Left lung (tissue), 10 donors: Measurements from ENCODE around the gene TGFBI. TPM values are rescaled to one million over a fixed set of nuclear protein-coding genes. Genes with fewer than 3 reads are reported as not detected.

Source experiments
- ATAC-seq: fragments of 200-7000 bp; cut with Tn5 transposase; one replicate; pipeline ENCODE4 v1.9.1; 2020; ENCODE audit warnings: moderate library complexity
- DNase-seq, 4 donors: peaks; one replicate each; pipeline ENCODE4 v3.0.0-alpha.2; 2013 to 2020
- H3K27ac ChIP-seq, 2 donors: fragments of 200-600 bp; sonication (generic) in 1 of 2; one replicate each; pipeline versions ENCODE4 v1.5.0 to v1.8.0; 2020 to 2021
- H3K27me3 ChIP-seq, 2 donors: fragments of 200-600 bp; sonication (generic) in 1 of 2; one replicate each; pipeline versions ENCODE4 v1.5.0 to v1.8.0; 2020 to 2021
- H3K36me3 ChIP-seq, 2 donors: fragments of 200-600 bp; sonication (generic) in 1 of 2; one replicate each; pipeline versions ENCODE4 v1.5.0 to v1.8.0; 2020 to 2021
- H3K4me1 ChIP-seq, 2 donors: fragments of 200-600 bp; one replicate each; pipeline ENCODE4 v1.8.0; 2021
- H3K4me3 ChIP-seq, 2 donors: fragments of 200-600 bp; sonication (generic) in 1 of 2; one replicate each; pipeline versions ENCODE4 v1.5.0 to v1.8.0; 2020 to 2021; ENCODE audit warnings: mild to moderate bottlenecking in 1 of 2
- H3K9me3 ChIP-seq, 2 donors: fragments of 200-600 bp; sonication (generic) in 1 of 2; one replicate each; pipeline versions ENCODE4 v1.5.0 to v1.8.0; 2020 to 2021
- CTCF ChIP-seq, 2 donors: fragments of 200-600 bp; sonication (generic) in 1 of 2; IDR thresholded peaks; one replicate each; pipeline versions ENCODE4 v1.5.0 to v1.8.0; 2021; ENCODE audit warnings: antibody characterized with exemption in 2 of 2
- intact Hi-C, 2 donors: fragments of 100-400 bp; cut with DNase I; formaldehyde crosslinking; loops; one replicate each; pipeline versions ENCODE4 v1.11.2 to v1.14.2; 2022
- polyA plus RNA-seq, 6 donors: library from polyadenylated mRNA; unstranded; fragments of 120-200 nt; gene quantifications; one replicate each; pipeline ENCODE4 v1.2.1, GENCODE V29; 2013; ENCODE audit not compliant: insufficient read length in 6 of 6
- total RNA-seq, 2 donors: library from RNA; stranded (reverse); fragmentation: NEBNext Ultra II Directional; extraction: Animal tissue kit (Norgen Biotek cat#: 25700); gene quantifications; one replicate each; pipeline ENCODE4 v1.2.1, GENCODE V29; 2021
- donor health status: DM: no; HTN: yes; CAD: no.
- donor health status: DM: no; HTN: no; CAD: no.

TGFBI gene
- total and polyA plus RNA-seq, 8 donors: 124 to 222 (median 146) TPM

GRCh38 chr5:136056771-136057335 is 28.1 kb downstream of the TGFBI start:
- Histone ChIP-seq H3K4me1 (peaks cover 5 to 16% of the 10 kb centered on the region in 2 donors), H3K4me3 (no peak overlapping the region), H3K9me3 (no peaks in the 10 kb centered on the region), H3K27ac (no peak overlapping the region), H3K36me3 (peaks cover 0 to 61% of the 10 kb centered on the region in 2 donors), H3K27me3 (no peaks in the 10 kb centered on the region)
- DNase-seq: no peak
- no peak for ATAC-seq
- intact Hi-C loops: no loop called here
- no peak for TF ChIP-seq CTCF (IDR thresholded peaks at IDR 0.05)

GRCh38 chr5:136057401-136058038 is 28.7 kb downstream of the TGFBI start:
- DNase-seq: peak in 1 of 4 donors; percentile 63
- peaks cover 0 to 68% of the 10 kb centered on the region in 2 donors for H3K36me3 ChIP-seq
- H3K4me3 ChIP-seq: no peak overlapping the region
- H3K27ac ChIP-seq: peak overlapping the region in 1 of 2 donors; percentile 27
- H3K4me1 ChIP-seq: peaks cover 5 to 16% of the 10 kb centered on the region in 2 donors
- no peaks in the 10 kb centered on the region for H3K9me3 ChIP-seq
- intact Hi-C loops: no loop called here
- no peaks in the 10 kb centered on the region for H3K27me3 ChIP-seq
- ATAC-seq: no peak
- no peak for TF ChIP-seq CTCF (IDR thresholded peaks at IDR 0.05)

- intact Hi-C loops: no loop called here
- Histone ChIP-seq H3K9me3 (no peaks in the 10 kb centered on the region), H3K36me3 (peaks cover 0 to 70% of the 10 kb centered on the region in 2 donors), H3K27me3 (no peaks in the 10 kb centered on the region), H3K27ac (peak overlapping the region in 1 of 2 donors; percentile 27), H3K4me1 (peaks cover 3 to 16% of the 10 kb centered on the region in 2 donors), H3K4me3 (no peak overlapping the region)
- peak in 3 of 4 donors; percentile 69 to 97 (median 97) for DNase-seq
- peak; percentile 63 for ATAC-seq
- peak in 1 of 2 donors; percentile 13 for TF ChIP-seq CTCF (IDR thresholded peaks at IDR 0.05)
Measured at GRCh38 chr5:136058039-136058971, 29.5 kb downstream of the TGFBI start.

- no peak for TF ChIP-seq CTCF (IDR thresholded peaks at IDR 0.05)
- Histone ChIP-seq H3K4me1 (peaks cover 0 to 16% of the 10 kb centered on the region in 2 donors), H3K9me3 (no peaks in the 10 kb centered on the region), H3K36me3 (peaks cover 0 to 64% of the 10 kb centered on the region in 2 donors), H3K4me3 (no peak overlapping the region), H3K27ac (no peak overlapping the region), H3K27me3 (no peaks in the 10 kb centered on the region)
- intact Hi-C loops: no loop called here
- ATAC-seq (no peak), DNase-seq (no peak)
Measured at GRCh38 chr5:136058972-136059354, 30.2 kb downstream of the TGFBI start.
